HG02884 (cell line): ENCODE results near the gene KDM2B.
"Not testable (repeated sequence)": the region's sequence is repeated elsewhere in the genome, so short reads cannot be mapped to it uniquely, and the experiment has no call there.

Source experiments
- ATAC-seq: cut with Tn5 transposase; IDR thresholded peaks from one replicate; pipeline ENCODE4 v1.9.1; 2021; ENCODE audit warnings: mild to moderate bottlenecking, moderate library complexity; ENCODE audit not compliant: unreplicated experiment

Gene KDM2B

DNA sequence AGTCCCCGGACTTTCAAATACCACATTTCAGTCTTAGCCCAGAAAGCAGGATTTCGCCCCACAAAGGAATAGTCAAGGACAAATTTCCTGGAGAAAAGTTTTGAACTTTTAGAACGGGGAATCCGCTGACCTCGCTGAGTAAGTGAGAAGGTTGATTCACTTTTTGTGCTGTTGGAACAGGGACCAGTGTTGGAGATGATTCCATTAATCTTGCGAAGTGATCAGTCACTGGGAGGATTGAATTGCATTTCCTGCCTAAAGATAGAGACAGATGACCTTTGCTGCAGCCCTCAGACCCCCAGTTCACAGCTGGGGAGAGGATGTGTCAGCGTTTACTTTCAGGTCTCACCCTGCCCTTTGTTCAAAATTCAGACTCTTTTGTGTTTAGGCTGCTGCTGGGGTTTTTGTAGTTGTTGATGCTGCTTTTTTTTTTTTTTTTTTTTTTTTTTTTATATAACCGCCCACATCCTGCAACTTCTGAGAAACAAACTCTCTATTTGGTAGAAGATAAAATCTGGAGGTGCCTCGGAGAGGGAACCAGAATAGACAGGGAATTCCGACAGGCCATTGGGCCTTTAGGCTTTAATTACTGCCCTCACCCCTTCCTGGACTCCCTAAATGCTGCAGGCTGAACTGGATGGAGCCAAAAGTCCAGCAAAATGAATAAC lies 9.8 kb upstream of the KDM2B start:
- ATAC-seq: no peak

DNA sequence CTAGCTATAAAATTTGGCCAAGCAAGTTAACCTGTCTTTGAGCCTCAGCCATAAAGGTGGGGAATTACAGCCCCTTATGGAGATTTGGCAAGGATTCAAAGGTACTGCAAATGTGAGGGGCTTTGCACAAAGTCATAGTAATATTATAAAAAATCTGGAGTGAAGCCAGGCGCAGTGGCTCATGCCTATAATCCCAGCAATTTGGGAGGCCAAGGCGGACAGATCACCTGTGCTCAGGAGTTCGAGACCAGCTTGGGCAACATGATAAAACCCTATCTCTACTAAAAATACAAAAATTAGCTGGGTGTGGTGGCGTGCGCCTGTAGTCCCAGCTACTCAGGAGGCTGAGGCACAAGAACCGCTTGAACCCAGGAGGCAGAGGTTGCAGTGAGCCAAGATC lies 4.1 kb upstream of the KDM2B start:
- not testable (repeated sequence) for ATAC-seq

DNA sequence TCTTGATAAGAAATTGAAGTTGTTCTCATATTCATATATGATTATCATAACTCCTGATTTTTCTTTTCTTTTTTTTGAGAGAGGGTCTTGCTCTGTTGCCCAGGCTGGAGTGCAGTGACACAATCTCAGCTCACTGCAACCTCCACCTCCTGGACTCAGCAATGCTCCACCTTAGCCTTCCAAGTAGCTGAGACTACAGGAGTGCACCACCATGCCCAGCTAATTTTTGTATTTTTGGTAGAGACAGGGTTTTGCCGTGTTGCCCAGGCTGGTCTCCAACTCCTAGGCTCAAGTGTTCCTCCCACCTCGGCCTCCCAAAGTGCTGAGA lies 2.5 kb upstream of the KDM2B start:
- ATAC-seq: not testable (repeated sequence)

DNA sequence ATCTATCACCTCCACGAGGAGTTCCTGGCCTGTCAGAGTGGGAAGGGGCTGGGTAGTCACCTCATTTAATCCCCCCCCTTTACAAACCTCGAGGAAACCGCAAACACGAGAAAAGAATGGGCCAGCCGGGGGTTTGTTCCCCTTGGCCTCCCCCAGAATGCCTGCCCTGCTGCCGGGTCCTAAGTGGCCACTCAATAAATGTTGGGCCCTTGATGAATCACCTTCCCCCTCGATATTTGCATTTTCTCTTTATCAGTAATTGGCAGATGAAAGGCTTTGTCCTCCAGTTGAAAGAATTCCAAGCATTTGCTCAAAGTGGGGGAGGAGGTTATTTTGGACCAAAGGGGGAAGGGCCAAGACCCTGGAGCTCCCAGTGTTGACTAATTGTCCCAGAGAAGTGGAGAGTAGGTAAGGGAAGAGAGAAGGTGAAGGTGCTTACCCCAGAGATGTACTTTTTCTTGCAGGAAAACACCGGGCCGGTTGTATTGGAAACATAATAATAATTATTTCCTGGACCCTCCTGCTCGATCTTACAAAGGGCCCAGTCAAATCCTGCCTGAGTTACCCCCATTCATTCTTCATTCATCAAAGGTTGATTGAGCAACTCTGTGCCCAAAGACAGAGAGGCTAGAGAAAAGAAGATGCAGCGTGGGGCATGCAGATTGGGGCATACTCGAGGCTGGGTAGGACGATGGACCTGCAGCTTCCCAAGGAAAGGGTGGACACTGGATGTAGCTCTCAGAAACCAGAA lies 1.9 kb upstream of the KDM2B start:
- ATAC-seq: no peak

DNA sequence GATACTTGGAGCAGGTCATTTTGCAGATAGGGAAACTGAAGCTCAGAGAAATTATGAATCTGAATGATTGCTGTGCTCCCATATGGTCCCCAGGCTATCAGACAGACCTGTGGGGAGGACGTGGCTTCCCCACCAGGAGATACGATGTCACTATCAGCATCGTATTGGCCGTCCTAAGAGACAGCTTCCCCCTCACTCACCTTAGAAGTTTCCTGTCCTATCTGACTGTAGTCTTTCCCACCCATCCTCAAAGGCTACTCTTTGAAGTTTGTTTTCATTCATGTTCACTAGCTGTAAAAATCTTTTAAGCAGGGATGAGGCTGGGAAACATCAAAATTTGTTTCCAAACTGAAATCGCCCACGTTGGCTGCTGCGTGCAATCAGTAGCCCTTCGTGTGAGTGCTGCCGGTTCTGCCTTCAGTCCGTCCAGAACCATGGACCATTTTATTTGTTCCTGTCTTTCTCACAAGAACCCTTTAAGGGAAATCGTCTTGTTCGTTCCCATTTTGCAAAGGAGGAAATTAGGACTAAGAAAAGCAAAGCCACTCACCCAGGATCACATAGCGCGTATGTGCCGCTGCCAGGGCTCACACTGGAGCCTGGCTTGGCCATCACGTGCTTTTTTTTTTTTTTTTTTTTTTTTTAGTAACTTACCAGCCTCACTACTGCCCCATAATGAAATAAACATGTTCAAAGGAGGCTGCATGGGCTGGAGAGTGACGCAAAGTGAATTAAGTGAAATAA lies 1.0 kb upstream of the KDM2B start:
- ATAC-seq: no peak

DNA sequence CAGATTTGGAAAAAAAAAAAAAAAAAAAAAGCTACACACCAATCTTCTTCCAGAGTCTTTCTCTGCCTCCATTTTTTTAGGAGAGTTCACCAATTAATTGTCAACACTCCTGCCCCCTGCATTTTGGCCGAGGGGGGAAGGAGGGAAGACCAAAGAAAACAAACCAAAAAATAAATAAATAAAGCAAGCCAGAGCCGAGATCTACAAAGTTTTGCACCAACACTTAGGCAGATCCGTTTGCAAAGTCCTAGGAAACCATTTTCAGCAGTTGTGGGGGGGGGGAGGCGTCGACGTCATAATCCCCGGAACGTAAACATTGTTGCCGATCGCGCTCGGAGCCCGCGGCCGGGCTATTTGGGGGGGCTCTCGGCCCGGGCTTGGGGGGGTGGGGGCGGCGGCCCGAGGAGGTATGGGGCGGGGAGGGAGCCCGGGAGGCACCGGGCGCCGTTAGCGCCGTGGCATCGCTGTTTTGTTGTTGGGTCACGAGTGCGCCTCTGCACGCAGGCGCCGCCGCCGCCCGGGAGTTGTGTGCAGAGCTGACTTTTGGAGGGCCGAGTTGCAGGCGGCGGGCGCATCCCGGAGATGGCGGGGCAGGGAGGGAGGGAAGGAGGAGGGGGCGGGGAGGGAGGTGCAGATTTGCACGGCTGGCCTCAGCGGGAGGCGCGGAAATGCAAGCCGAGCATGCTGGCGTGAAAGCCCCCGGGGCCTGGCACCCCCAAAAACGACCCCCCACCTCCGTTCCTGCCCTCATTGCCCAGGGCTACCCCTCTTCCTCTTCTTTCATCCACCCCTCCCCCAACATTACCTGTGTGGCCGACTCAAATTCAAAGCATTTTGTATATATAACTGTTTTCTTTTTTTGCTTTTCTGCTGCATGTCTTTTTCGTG lies 598 bp downstream of the KDM2B start:
- no peak for ATAC-seq

DNA sequence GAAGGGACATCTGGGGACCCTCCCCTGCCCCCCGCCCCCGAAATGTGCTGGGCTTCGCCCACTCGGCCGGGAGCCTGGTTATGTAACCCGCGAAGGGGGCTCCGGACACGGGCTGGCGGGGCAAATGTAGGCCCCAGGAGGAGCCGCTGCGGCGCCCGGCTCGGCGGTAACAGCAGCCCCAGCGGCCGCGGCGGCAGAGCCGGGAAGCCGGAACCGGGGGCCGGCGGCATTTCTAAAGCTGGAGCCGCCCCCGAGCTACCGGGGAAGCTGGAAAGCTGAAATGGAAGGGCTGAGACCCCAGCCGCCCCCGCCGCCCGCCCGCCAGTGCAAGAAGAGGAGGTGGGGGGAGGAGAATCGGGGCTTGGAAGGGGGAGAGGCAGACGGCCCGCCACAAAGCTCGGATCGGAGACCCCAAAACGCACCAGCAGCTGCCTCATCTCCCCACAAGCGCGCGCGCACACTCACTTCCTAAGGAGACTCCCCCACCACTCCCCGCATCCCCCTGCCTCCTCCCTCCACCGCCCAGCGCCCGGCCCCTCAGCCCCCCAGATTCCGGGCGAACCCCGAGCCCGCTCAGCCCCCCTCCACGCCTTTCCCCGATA lies 1.5 kb downstream of the KDM2B start:
- ATAC-seq: no peak

DNA sequence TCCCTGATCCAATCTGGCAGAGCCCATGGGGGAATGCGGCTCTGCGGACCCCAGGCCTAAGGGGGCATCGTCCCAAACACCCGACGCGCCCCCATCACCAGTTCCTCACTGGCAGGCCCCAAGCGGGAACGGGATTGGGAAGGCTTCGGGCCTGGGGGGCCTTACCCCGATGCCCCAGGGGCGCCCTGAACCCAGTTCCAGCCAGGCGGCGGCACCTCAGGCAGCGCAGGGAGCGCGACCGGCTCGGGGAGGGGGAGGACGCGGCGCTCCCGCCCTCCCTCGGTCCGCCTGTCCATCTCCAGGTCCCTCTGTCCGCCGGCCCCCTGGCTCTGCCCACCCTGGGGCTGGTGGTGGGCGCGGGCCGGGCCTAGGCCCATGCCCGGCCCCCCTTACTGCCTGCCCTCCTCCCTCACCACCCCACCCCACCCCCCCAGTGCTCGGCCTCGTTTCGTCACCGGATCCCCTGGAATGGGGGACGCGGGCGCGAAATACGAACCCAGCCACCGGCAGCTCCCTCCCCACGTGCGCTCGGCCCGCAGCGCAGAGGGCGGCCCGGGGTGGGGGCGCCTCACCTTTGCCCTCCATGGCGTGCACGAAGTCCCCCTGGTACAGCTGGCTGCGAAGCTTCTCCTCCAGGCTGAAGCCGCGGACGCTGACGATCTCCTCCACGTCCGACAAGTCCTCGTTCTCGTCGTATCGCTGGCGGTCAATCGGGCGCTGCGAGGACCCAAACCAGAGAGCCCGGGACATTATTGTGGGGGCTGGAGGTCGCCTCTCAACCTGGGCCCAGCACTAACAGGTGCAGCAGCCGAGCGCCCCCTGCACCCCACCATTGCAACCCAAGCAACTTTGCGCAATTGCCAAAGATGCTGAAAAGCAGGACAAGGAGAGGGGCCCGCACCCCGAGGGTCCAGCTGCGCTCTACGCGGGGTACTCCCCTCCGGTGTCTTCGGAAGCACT lies 2.3 kb downstream of the KDM2B start:
- ATAC-seq: no peak

DNA sequence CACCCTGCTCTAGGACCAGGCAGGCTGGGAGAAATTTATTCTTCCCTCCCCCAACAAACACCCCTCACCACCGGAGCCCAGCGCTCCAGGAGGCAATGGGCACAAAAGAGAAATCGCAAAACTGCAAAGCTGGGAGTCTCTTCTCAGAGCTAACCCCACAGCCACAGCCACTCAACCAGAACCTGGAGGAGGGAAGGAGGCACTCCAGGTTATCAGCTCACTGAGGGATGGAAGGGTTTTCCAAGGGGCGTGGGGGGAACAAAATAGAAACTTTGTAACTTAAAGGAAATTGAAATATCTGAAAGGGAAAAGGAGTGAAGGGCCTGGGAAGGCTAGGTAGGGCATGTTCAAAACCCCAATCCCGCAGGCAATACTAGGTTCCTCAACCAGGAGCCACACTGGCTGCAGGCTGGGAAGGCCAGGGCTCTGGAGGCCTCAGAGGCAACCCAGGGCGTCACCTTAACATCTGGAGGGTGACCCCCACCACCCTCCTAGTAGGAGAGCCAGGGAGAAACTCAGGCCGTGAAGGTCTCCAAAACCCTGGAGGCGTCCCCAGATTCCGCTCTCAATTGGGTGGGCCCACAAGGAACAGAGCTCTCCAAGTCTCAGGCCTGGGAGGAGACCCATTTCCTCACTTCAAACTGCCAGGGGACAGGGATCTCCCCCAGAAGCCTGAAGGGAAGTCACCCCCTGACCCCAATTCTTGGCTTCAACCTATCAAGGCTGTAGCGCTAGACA lies 3.2 kb downstream of the KDM2B start:
- no peak for ATAC-seq

DNA sequence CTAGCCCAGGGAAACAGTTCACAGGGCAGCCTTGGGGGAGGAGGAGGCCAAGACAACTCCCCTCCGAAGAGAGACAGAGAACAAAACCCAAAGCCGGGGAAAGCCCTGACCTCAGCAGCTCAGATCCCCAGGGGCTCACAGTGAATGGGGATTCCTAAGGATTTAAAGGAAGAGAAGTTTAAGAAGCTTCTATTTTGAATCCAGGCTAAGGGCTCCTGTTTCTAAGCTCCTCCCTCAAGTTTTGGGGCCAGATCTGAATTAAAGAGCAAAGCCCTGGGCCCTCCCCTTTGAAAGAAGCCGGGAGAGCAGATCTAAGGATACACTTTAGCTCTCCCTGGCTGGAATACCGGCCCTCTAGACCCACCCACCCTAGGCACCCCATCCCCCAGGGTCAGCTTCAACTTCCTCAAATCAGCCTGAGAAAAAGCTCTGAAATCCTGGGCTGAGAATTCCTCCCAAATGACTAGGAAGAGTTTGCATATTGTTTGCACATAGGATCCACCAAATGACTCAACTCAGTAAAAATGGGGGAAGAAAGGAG lies 3.9 kb downstream of the KDM2B start:
- ATAC-seq: no peak

DNA sequence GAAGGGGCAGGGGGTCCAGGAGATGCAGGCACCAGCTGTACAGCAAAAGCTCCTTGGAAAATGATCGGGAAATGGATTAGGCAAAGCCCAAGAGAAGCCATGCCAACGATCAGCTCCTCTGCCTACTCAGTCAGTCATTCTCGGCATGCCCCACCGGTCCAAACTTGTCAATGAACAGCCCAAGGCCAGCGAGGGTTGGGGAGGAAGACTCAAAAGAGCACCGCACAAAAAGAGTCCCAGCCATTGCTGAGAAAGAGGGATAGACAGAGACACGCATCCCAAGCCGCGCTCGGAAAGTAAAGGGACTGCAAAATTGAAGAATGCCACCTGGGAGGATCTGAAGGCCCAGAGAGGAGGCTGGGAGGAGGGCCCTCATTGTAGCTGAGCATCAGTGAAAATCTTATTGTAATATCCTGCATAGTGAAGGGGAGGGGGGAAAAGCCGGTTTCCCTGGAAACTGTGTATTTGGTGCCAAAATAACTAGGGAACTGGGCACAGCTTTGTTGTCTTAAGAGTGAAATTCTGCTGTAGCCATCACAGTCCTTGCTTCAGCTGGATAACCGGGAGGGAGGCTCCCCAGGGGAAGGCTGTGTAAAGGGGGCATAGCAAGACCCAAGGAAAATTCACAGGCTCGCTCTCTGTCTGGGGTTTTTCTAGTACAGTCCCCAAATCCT lies 4.7 kb downstream of the KDM2B start:
- ATAC-seq: no peak

DNA sequence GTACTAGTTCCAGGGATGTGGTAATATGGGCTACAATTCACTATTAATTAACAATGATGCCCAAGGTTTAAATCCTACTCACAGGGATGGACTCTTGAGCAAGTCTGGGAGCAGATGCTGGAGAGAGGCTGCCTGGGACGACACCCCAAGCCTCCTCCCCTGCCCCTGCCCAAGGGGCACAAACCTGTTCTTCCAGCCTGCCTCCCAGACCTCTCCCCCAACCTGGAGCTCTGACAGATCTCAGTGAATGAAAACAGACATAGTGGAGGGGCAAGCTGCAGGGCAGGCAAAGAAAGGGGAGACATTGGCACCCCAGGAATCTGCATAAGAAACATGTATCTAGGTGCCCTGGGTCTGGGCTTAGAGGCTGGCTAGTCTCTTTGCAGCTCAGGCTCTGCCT lies 5.8 kb downstream of the KDM2B start:
- ATAC-seq: no peak

DNA sequence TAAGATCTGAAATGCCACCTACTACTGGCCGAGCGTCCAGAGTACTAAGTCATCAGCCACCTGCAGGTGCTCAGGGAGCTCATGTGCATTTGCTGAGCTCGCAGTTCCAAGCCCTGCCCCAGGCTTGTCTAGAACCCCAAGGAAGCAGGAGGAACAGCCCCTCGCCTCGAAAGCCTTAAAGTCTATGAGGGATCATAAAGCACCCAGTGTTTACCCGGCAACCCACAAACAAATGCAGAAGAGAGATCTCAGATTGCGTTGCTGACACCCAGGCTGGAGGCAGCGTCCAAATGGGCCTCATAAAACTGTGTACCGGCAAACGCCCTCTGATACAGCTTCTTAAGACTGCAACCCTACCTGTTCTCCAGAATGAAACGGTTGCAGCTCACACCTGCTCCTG lies 6.8 kb downstream of the KDM2B start:
- no peak for ATAC-seq

DNA sequence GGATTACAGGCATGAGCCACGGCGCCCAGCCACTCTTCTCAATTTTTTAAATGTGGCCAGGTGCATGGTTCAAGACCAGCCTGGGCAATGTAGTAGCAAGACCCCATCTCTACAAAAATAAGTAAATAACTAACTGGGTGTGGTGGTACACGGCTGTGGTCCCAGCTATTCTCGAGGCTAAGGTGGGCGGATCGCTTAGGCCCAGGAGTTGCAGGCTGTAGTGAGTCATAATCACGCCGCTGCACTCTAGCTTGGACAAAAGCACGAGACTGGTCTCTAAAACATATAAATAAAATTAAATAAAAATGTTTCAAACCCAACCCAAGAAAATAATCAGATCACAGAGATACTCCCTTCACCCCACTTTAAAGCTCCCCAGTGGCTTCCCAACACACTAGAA lies 8.9 kb downstream of the KDM2B start:
- ATAC-seq: no peak

DNA sequence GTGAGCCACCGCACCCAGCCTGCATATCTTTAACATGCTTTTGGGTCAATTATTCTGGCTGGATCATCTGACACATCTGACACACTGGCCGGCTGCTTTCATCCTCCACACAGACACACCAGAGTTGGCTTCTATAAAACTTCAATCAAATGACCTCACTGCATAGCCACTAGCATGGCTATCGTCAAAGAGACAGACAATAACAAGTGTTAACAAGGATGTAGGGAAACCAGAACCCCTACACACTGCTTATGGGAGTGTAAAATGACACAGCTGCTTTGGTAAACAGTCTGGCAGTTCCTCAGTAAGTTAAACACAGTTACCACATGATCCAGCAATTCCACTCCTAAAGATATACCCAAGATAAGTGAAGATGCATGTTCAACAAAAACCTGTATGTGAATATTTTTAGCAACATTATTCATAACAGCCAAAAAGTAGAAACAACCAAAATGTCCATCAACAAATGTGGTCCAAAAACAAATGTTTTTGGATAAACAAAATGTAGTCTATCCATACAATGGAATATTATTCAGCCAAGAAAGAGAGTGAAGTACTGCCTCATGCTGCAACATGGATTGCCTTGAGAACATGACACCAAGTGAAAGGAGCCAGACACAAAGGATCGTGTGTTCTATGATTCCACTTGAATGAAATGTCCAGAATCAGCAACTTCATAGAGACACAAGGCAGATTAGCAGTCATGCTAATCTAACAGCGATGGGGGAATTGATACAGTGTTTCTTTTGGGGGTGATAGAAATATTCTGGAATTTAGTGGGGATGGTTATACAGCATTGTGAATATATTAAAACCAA lies 10.1 kb downstream of the KDM2B start:
- ATAC-seq: no peak

DNA sequence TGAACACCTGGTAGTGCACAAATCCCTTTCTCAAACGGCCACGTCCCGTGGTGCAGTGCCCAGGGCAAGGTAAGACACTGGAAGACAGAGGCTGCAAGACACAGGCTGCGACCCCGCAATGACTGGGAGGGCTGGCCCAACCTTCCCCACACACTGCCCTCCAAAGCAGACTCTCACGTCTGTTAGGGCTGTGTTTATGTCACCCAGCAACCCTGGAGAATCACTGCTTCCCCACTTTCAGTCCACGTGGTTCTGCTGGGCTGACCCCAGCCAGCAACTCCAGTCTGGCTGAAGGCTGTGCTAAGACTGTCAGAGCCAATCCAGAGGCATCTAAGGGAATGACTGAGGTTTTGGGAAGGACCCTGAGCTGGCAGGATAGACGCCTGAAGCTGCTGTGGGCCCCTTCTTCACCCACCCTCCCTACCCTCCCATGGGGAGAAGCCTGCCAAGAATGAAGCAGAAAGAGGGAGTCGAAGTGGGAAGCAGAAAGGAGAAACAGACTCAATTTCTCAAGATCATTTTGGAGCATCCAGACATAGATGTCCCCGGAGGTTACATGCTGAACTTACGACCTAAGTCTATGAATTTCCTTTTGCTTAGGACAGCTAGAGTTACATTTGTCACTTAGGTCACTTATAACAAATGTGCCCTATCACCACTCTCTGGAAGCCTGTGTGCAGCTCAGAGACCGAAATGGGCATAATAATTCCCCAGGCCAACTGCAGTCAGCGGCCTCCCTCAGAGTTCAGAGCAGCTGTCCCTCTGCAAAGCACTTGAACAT lies 11.7 kb downstream of the KDM2B start:
- no peak for ATAC-seq

DNA sequence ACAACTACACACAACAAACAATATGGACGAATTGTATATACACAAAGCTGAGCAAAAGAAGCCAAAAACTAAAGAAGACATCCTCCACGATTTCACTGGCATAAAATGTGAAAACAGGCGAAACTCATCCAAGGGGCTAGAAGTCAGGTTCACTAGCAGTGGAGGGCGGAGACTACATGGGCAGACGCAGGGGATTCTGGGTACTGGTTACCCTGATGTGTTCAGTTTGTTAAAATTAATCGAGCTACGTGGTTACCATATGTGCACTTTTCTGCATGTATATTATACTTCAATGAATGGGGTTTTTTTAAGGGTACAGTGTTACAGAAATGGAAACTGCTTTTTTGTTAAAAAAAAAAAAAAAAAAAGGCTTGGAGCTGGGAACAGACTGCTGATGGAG lies 12.3 kb downstream of the KDM2B start:
- no peak for ATAC-seq
